WI38 (cell line): ENCODE measurements around the gene PFKM.

Experiments used
- H3K4me3 ChIP-seq: 2 replicates; pipeline ENCODE4 v1.5.1; 2011; ENCODE audit warnings: low read depth, mild to moderate bottlenecking, control low read depth, low read length
- CTCF ChIP-seq: IDR thresholded peaks from 2 replicates; pipeline ENCODE4 v1.5.1; 2012; ENCODE audit warnings: low read depth, mild to moderate bottlenecking, control low read depth, low read length

PFKM gene

GRCh38 chr12:48157018-48157888 lies 38.1 kb downstream of the PFKM start, which contains the start of gene ASB8:
Gene ASB8, minus strand, starts transcription at chr12:48157515. Its CDS starts 4,019 bp downstream, at chr12:48153496.
- TF ChIP-seq CTCF: peak; percentile 24; the same call in 1 of the 2 replicates

GRCh38 chr12:48157889-48158370 lies 38.8 kb downstream of the PFKM start:
- no peak for TF ChIP-seq CTCF
- H3K4me3 ChIP-seq: peak overlapping the region; percentile 98

More at GRCh38 chr12:48157018-48157888, 38.1 kb downstream of the PFKM start, which contains the start of gene ASB8:
- peak within 1 kb of the TSS; percentile 98 for H3K4me3 ChIP-seq

GRCh38 chr12:48160046-48160445 lies 40.9 kb downstream of the PFKM start:
- TF ChIP-seq CTCF: no peak

GRCh38 chr12:48160807-48161206 lies 41.6 kb downstream of the PFKM start:
- H3K4me3 ChIP-seq: no peak overlapping the region
- no peak for TF ChIP-seq CTCF

More at GRCh38 chr12:48160046-48160445, 40.9 kb downstream of the PFKM start:
- no peak overlapping the region for H3K4me3 ChIP-seq

GRCh38 chr12:48163150-48163747 lies 44.1 kb downstream of the PFKM start:
- TF ChIP-seq CTCF: no peak
- H3K4me3 ChIP-seq: no peak overlapping the region

- no peak for TF ChIP-seq CTCF
- no peak overlapping the region for H3K4me3 ChIP-seq
These were observed 45.3 kb downstream of the PFKM start for GRCh38 chr12:48164451-48164850.
